ENCODE results near the gene OLIG2.

DNA sequence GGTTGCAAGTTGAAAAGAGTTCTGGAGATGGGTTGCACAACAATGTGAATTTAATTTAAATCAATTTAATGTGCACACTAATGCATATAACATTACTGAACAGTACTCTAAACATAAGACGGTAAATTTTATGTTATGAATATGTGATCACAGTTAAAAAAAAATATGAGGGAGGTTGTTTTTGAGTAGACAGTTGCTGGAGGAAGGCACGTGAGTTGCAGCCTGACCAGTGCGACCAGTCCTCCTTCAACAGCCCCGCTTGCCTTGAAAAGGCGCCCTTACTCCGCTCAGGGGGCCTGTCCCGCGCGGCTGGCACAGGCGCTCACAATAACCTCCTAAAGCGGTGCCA, 43.9 kb downstream of the OLIG2 start:
- no peak for TF ChIP-seq ZNF274 (IDR thresholded peaks at IDR 0.05; ENCODE audit: low read depth, low read length)
- TF ChIP-seq SUZ12 (IDR thresholded peaks at IDR 0.05; ENCODE audit: extremely low read depth, insufficient read depth, insufficient read length): no peak
- TF ChIP-seq YY1 (IDR thresholded peaks at IDR 0.05; ENCODE audit: insufficient read depth, insufficient read length): no peak

Data from NT2/D1 (cell line).